ENCODE data around the gene SH3BP4. TPM values are rescaled to one million over a fixed set of nuclear protein-coding genes. Genes with fewer than 3 reads are reported as not detected.

The SH3BP4 gene
- total and polyA plus RNA-seq, 2 experiments from 2014 or later = 59.3 to 100 TPM

- no peak overlapping the region for H3K27ac ChIP-seq
- peaks cover 14% of the 10 kb centered on the region for H3K4me1 ChIP-seq (ENCODE audit: insufficient read depth)
- 87 to 88% methylated on average over 8 of the region's 8 CpGs for WGBS, 2 experiments (ENCODE audit: low coverage in 1 of 2, low lambda C conversion rate in 2 of 2, missing lambda C conversion rate in 2 of 2)
- peaks cover 21% of the 10 kb centered on the region for H3F3A ChIP-seq (ENCODE audit: insufficient read depth)
- no peak overlapping the region for H3K9ac ChIP-seq
- no peaks in the 10 kb centered on the region for H4K20me1 ChIP-seq (ENCODE audit: insufficient read depth)
- H3K79me2 ChIP-seq (ENCODE audit: insufficient read depth) = no peaks in the 10 kb centered on the region
- no peaks in the 10 kb centered on the region for H3K27me3 ChIP-seq (replicated peaks; ENCODE audit: insufficient read depth)
- H2AFZ ChIP-seq = no peak overlapping the region
- H3K4me2 ChIP-seq (ENCODE audit: unreplicated experiment) = no peak overlapping the region
- no peak for TF ChIP-seq EZH2phosphoT487 (IDR thresholded peaks at IDR 0.05; ENCODE audit: insufficient read depth, low read depth)
- TF ChIP-seq EZH2 (IDR thresholded peaks at IDR 0.05; ENCODE audit: insufficient read depth, poor library complexity, severe bottlenecking) = no peak
- H3K36me3 ChIP-seq (ENCODE audit: low read depth) = no peaks in the 10 kb centered on the region
- H3K9me3 ChIP-seq (ENCODE audit: low read depth) = no peaks in the 10 kb centered on the region
- H3K9me2 ChIP-seq (ENCODE audit: insufficient read depth) = no peaks in the 10 kb centered on the region
- no peak for DNase-seq
- in situ Hi-C loops (cut with MboI) = no loop called here
- no peak overlapping the region for H3K4me3 ChIP-seq
Measured at GRCh38 chr2:235082578-235083338, 130.9 kb downstream of the SH3BP4 start.

GRCh38 chr2:235083822-235084221, 132.0 kb downstream of the SH3BP4 start:
- H3K9ac ChIP-seq = no peak overlapping the region
- H3K9me3 ChIP-seq (ENCODE audit: low read depth) = no peaks in the 10 kb centered on the region
- H3K27me3 ChIP-seq (replicated peaks; ENCODE audit: insufficient read depth) = no peaks in the 10 kb centered on the region
- no peaks in the 10 kb centered on the region for H3K36me3 ChIP-seq (ENCODE audit: low read depth)
- no peaks in the 10 kb centered on the region for H3K9me2 ChIP-seq (ENCODE audit: insufficient read depth)
- no peak overlapping the region for H3K27ac ChIP-seq
- H4K20me1 ChIP-seq (ENCODE audit: insufficient read depth) = no peaks in the 10 kb centered on the region
- peak; percentile 19 for DNase-seq
- H3K4me2 ChIP-seq (ENCODE audit: unreplicated experiment) = no peak overlapping the region
- 43 to 46% methylated on average over 3 of the region's 3 CpGs for WGBS, 2 experiments (ENCODE audit: low coverage in 1 of 2, low lambda C conversion rate in 2 of 2, missing lambda C conversion rate in 2 of 2)
- H3K79me2 ChIP-seq (ENCODE audit: insufficient read depth) = no peaks in the 10 kb centered on the region
- no peak overlapping the region for H3K4me3 ChIP-seq
- H3K4me1 ChIP-seq (ENCODE audit: insufficient read depth) = peaks cover 14% of the 10 kb centered on the region
- no peak overlapping the region for H2AFZ ChIP-seq
- no peak for TF ChIP-seq EZH2phosphoT487 (IDR thresholded peaks at IDR 0.05; ENCODE audit: insufficient read depth, low read depth)
- TF ChIP-seq EZH2 (IDR thresholded peaks at IDR 0.05; ENCODE audit: insufficient read depth, poor library complexity, severe bottlenecking) = no peak
- in situ Hi-C loops (cut with MboI) = no loop called here
- peaks cover 21% of the 10 kb centered on the region for H3F3A ChIP-seq (ENCODE audit: insufficient read depth)

DNA sequence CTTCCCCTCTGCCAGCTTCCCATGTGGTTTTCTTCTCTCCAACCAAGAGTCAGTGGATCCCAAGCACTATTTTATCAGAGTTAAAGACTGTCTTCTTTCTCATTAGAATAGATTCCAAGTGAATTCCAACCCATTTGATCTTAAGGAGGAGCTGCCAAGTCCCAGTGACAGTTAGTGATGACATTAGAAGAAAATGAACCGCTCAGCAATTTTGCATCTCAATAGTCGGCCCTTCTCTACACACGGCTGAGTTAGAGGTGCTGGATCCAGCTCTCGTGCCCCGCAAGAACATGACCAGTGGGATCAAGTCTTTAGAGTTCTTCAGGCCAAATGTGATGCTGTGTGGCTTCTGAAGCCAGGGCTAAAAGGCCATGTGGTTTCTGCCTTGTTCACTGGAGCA, 132.6 kb downstream of the SH3BP4 start:
- peaks cover 19% of the 10 kb centered on the region for H3F3A ChIP-seq (ENCODE audit: insufficient read depth)
- in situ Hi-C loops (cut with MboI) = no loop called here

DNA sequence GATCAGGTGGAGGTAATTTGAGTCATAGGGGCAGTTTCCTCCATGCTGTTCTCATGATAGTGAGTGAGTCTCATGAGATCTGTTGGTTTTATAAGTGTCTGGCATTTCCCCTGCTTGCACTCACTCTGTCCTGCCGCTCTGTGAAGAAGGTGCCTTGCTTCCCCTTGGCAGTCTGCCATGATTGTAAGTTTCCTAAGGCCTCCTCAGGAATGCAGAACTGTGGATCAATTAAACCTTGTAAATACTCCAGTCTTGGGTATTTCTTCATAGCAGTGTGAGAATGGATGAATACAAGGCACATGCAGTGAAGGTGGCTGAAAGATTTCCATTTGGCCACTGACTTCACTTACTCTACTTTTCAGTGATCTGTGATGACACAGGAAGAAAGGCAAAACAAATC, 133.7 kb downstream of the SH3BP4 start:
- H3K4me3 ChIP-seq = no peak overlapping the region
- H3K9ac ChIP-seq = no peak overlapping the region
- DNase-seq = no peak
- no peaks in the 10 kb centered on the region for H3K36me3 ChIP-seq (ENCODE audit: low read depth)
- in situ Hi-C loops (cut with MboI) = no loop called here
- peaks cover 10% of the 10 kb centered on the region for H3F3A ChIP-seq (ENCODE audit: insufficient read depth)
- H3K27me3 ChIP-seq (replicated peaks; ENCODE audit: insufficient read depth) = no peaks in the 10 kb centered on the region
- no peak overlapping the region for H3K27ac ChIP-seq
- 56 to 73% methylated on average over 1 of the region's 1 CpG for WGBS, 2 experiments (ENCODE audit: low coverage in 1 of 2, low lambda C conversion rate in 2 of 2, missing lambda C conversion rate in 2 of 2)
- no peaks in the 10 kb centered on the region for H3K79me2 ChIP-seq (ENCODE audit: insufficient read depth)
- TF ChIP-seq EZH2phosphoT487 (IDR thresholded peaks at IDR 0.05; ENCODE audit: insufficient read depth, low read depth) = no peak
- TF ChIP-seq EZH2 (IDR thresholded peaks at IDR 0.05; ENCODE audit: insufficient read depth, poor library complexity, severe bottlenecking) = no peak
- H4K20me1 ChIP-seq (ENCODE audit: insufficient read depth) = no peaks in the 10 kb centered on the region
- peaks cover 6% of the 10 kb centered on the region; the same call in 1 of the 2 replicates for H3K4me1 ChIP-seq (ENCODE audit: insufficient read depth)
- H2AFZ ChIP-seq = no peak overlapping the region
- H3K4me2 ChIP-seq (ENCODE audit: unreplicated experiment) = no peak overlapping the region
- no peaks in the 10 kb centered on the region for H3K9me3 ChIP-seq (ENCODE audit: low read depth)
- H3K9me2 ChIP-seq (ENCODE audit: insufficient read depth) = no peaks in the 10 kb centered on the region

More for the DNA sequence above, 132.6 kb downstream of the SH3BP4 start:
- H3K79me2 ChIP-seq (ENCODE audit: insufficient read depth) = no peaks in the 10 kb centered on the region
- H3K4me1 ChIP-seq (ENCODE audit: insufficient read depth) = peaks cover 13% of the 10 kb centered on the region
- DNase-seq = no peak
- no peak overlapping the region for H3K9ac ChIP-seq
- H3K4me2 ChIP-seq (ENCODE audit: unreplicated experiment) = no peak overlapping the region
- H3K27ac ChIP-seq = no peak overlapping the region
- TF ChIP-seq EZH2phosphoT487 (IDR thresholded peaks at IDR 0.05; ENCODE audit: insufficient read depth, low read depth) = no peak
- no peak for TF ChIP-seq EZH2 (IDR thresholded peaks at IDR 0.05; ENCODE audit: insufficient read depth, poor library complexity, severe bottlenecking)
- no peak overlapping the region for H3K4me3 ChIP-seq
- H3K36me3 ChIP-seq (ENCODE audit: low read depth) = no peaks in the 10 kb centered on the region
- H3K27me3 ChIP-seq (replicated peaks; ENCODE audit: insufficient read depth) = no peaks in the 10 kb centered on the region
- no peaks in the 10 kb centered on the region for H4K20me1 ChIP-seq (ENCODE audit: insufficient read depth)
- H3K9me2 ChIP-seq (ENCODE audit: insufficient read depth) = no peaks in the 10 kb centered on the region
- no peaks in the 10 kb centered on the region for H3K9me3 ChIP-seq (ENCODE audit: low read depth)
- H2AFZ ChIP-seq = no peak overlapping the region
- 44 to 51% methylated on average over 5 of the region's 5 CpGs for WGBS, 2 experiments (ENCODE audit: low coverage in 1 of 2, low lambda C conversion rate in 2 of 2, missing lambda C conversion rate in 2 of 2)

Measured in GM23248 (cell line).